NB4 (cell line): ENCODE measurements around the gene PNCK.
"Not testable (repeated sequence)": the region's sequence is repeated elsewhere in the genome, so short reads cannot be mapped to it uniquely, and the experiment has no call there.

Source experiments
- CTCF ChIP-seq: IDR thresholded peaks from one replicate; pipeline ENCODE4 v1.5.1; 2012; ENCODE audit warnings: low read depth, low read length
- MAX ChIP-seq: IDR thresholded peaks from 2 replicates; pipeline ENCODE4 v1.6.1; 2011; ENCODE audit warnings: low read depth, low read length
- POLR2A ChIP-seq: IDR thresholded peaks from 2 replicates; pipeline ENCODE4 v1.6.1; 2011; ENCODE audit warnings: mild to moderate bottlenecking; ENCODE audit not compliant: insufficient read length; ENCODE audit errors: extremely low read depth

GRCh38 chrX:153704631-153705402 is 31.2 kb upstream of the PNCK start:
- TF ChIP-seq POLR2A, CTCF, MAX: not testable (repeated sequence)
